Retinal pigment epithelial cell (primary cell): Measurements from ENCODE around the gene AAK1.
"Not testable (repeated sequence)": the region's sequence is repeated elsewhere in the genome, so short reads cannot be mapped to it uniquely, and the experiment has no call there.

Source experiments
- DNase-seq: peaks from one replicate; pipeline ENCODE4 v3.0.0-alpha.2; 2010; ENCODE audit warnings: low read depth
- H3K4me3 ChIP-seq: 2 replicates; pipeline ENCODE4 v1.5.1; 2011; ENCODE audit warnings: mild to moderate bottlenecking, low read length, control low read depth, moderate library complexity
- CTCF ChIP-seq: conservative IDR thresholded peaks from 2 replicates; pipeline ENCODE4 v1.5.1; 2011; ENCODE audit warnings: low read depth, low read length, control low read depth, inconsistent platforms

Gene AAK1

GRCh38 chr2:69660637-69661036 lies 17.1 kb upstream of the AAK1 start:
- DNase-seq = no peak
- no peak for TF ChIP-seq CTCF
- H3K4me3 ChIP-seq = no peak overlapping the region

GRCh38 chr2:69659941-69660483 lies 16.5 kb upstream of the AAK1 start:
- no peak for DNase-seq
- TF ChIP-seq CTCF = no peak
- H3K4me3 ChIP-seq = no peak overlapping the region

GRCh38 chr2:69659349-69659748 lies 15.8 kb upstream of the AAK1 start:
- no peak for DNase-seq
- H3K4me3 ChIP-seq = no peak overlapping the region
- TF ChIP-seq CTCF = no peak

GRCh38 chr2:69652206-69652605 lies 8.7 kb upstream of the AAK1 start:
- TF ChIP-seq CTCF = no peak
- peak; percentile 58 for DNase-seq
- no peak overlapping the region for H3K4me3 ChIP-seq

- H3K4me3 ChIP-seq = not testable (repeated sequence)
These were observed 3.7 kb upstream of the AAK1 start for GRCh38 chr2:69647196-69647595.

GRCh38 chr2:69646714-69647113 lies 3.2 kb upstream of the AAK1 start:
- TF ChIP-seq CTCF = no peak
- H3K4me3 ChIP-seq = no peak overlapping the region
- DNase-seq = no peak

More at GRCh38 chr2:69647196-69647595, 3.7 kb upstream of the AAK1 start:
- DNase-seq = not testable (repeated sequence)

- TF ChIP-seq CTCF = no peak
- H3K4me3 ChIP-seq = no peak overlapping the region
- DNase-seq = no peak
These were observed 2.4 kb upstream of the AAK1 start for GRCh38 chr2:69645921-69646320.

- peak overlapping the region; percentile 89 for H3K4me3 ChIP-seq
- TF ChIP-seq CTCF = no peak
These were observed 1.5 kb upstream of the AAK1 start for GRCh38 chr2:69645031-69645431.

More at GRCh38 chr2:69645031-69645431, 1.5 kb upstream of the AAK1 start:
- DNase-seq = no peak
